ENCODE results near the gene MEAK7.
"Not testable (repeated sequence)": the region's sequence is repeated elsewhere in the genome, so short reads cannot be mapped to it uniquely, and the experiment has no call there.

The MEAK7 gene

GRCh38 chr16:84529607-84530006, 25.1 kb upstream of the MEAK7 start:
- H3K9me3 ChIP-seq (ENCODE audit: control insufficient read depth, low read length) = no peaks in the 10 kb centered on the region
- H3K36me3 ChIP-seq (ENCODE audit: control insufficient read depth, insufficient read depth, low read length) = no peaks in the 10 kb centered on the region
- no peak overlapping the region for H3K9ac ChIP-seq (ENCODE audit: low read length)
- H3K4me3 ChIP-seq (ENCODE audit: low read length) = no peak overlapping the region
- no peaks in the 10 kb centered on the region for H3K27me3 ChIP-seq (ENCODE audit: control insufficient read depth, insufficient read depth, low read length)
- H3K4me1 ChIP-seq (ENCODE audit: control insufficient read depth, insufficient read depth, low read length) = peaks cover 23% of the 10 kb centered on the region

- Histone ChIP-seq H3K4me1 (ENCODE audit: control insufficient read depth, insufficient read depth, low read length) (peaks cover 23% of the 10 kb centered on the region), H3K4me3 (ENCODE audit: low read length) (no peak overlapping the region), H3K9ac (ENCODE audit: low read length) (no peak overlapping the region), H3K36me3 (ENCODE audit: control insufficient read depth, insufficient read depth, low read length) (no peaks in the 10 kb centered on the region), H3K27me3 (ENCODE audit: control insufficient read depth, insufficient read depth, low read length) (no peaks in the 10 kb centered on the region), H3K9me3 (ENCODE audit: control insufficient read depth, low read length) (no peaks in the 10 kb centered on the region)
These were observed 23.9 kb upstream of the MEAK7 start for GRCh38 chr16:84528322-84528721.

GRCh38 chr16:84527532-84528269, 23.2 kb upstream of the MEAK7 start:
- Histone ChIP-seq H3K4me1 (ENCODE audit: control insufficient read depth, insufficient read depth, low read length) (peaks cover 21% of the 10 kb centered on the region), H3K36me3 (ENCODE audit: control insufficient read depth, insufficient read depth, low read length) (no peaks in the 10 kb centered on the region), H3K27me3 (ENCODE audit: control insufficient read depth, insufficient read depth, low read length) (no peaks in the 10 kb centered on the region), H3K9me3 (ENCODE audit: control insufficient read depth, low read length) (no peaks in the 10 kb centered on the region), H3K4me3 (ENCODE audit: low read length) (no peak overlapping the region), H3K9ac (ENCODE audit: low read length) (no peak overlapping the region)

GRCh38 chr16:84526794-84527531, 22.5 kb upstream of the MEAK7 start:
- Histone ChIP-seq H3K4me3 (ENCODE audit: low read length) (no peak overlapping the region), H3K27me3 (ENCODE audit: control insufficient read depth, insufficient read depth, low read length) (no peaks in the 10 kb centered on the region), H3K9me3 (ENCODE audit: control insufficient read depth, low read length) (no peaks in the 10 kb centered on the region), H3K36me3 (ENCODE audit: control insufficient read depth, insufficient read depth, low read length) (no peaks in the 10 kb centered on the region), H3K4me1 (ENCODE audit: control insufficient read depth, insufficient read depth, low read length) (peaks cover 14% of the 10 kb centered on the region), H3K9ac (ENCODE audit: low read length) (peak overlapping the region; percentile 24)

GRCh38 chr16:84524941-84525581, 20.6 kb upstream of the MEAK7 start:
- not testable (repeated sequence) for H3K9ac ChIP-seq (ENCODE audit: low read length); H3K4me1 ChIP-seq (ENCODE audit: control insufficient read depth, insufficient read depth, low read length); H3K27me3 ChIP-seq (ENCODE audit: control insufficient read depth, insufficient read depth, low read length); H3K4me3 ChIP-seq (ENCODE audit: low read length); H3K9me3 ChIP-seq (ENCODE audit: control insufficient read depth, low read length); H3K36me3 ChIP-seq (ENCODE audit: control insufficient read depth, insufficient read depth, low read length)

GRCh38 chr16:84524346-84524920, 20.0 kb upstream of the MEAK7 start:
- Histone ChIP-seq H3K4me3 (ENCODE audit: low read length) (no peak overlapping the region), H3K36me3 (ENCODE audit: control insufficient read depth, insufficient read depth, low read length) (no peaks in the 10 kb centered on the region), H3K9ac (ENCODE audit: low read length) (no peak overlapping the region), H3K27me3 (ENCODE audit: control insufficient read depth, insufficient read depth, low read length) (no peaks in the 10 kb centered on the region), H3K4me1 (ENCODE audit: control insufficient read depth, insufficient read depth, low read length) (peaks cover 8% of the 10 kb centered on the region), H3K9me3 (ENCODE audit: control insufficient read depth, low read length) (no peaks in the 10 kb centered on the region)

GRCh38 chr16:84521497-84521770, 17.0 kb upstream of the MEAK7 start:
- Histone ChIP-seq H3K36me3 (ENCODE audit: control insufficient read depth, insufficient read depth, low read length) (no peaks in the 10 kb centered on the region), H3K27me3 (ENCODE audit: control insufficient read depth, insufficient read depth, low read length) (no peaks in the 10 kb centered on the region), H3K9ac (ENCODE audit: low read length) (no peak overlapping the region), H3K4me1 (ENCODE audit: control insufficient read depth, insufficient read depth, low read length) (no peaks in the 10 kb centered on the region), H3K9me3 (ENCODE audit: control insufficient read depth, low read length) (no peaks in the 10 kb centered on the region), H3K4me3 (ENCODE audit: low read length) (no peak overlapping the region)

- Histone ChIP-seq H3K27me3 (ENCODE audit: control insufficient read depth, insufficient read depth, low read length) (no peaks in the 10 kb centered on the region), H3K9me3 (ENCODE audit: control insufficient read depth, low read length) (no peaks in the 10 kb centered on the region), H3K4me3 (ENCODE audit: low read length) (no peak overlapping the region), H3K9ac (ENCODE audit: low read length) (no peak overlapping the region), H3K4me1 (ENCODE audit: control insufficient read depth, insufficient read depth, low read length) (no peaks in the 10 kb centered on the region), H3K36me3 (ENCODE audit: control insufficient read depth, insufficient read depth, low read length) (no peaks in the 10 kb centered on the region)
These were observed 16.5 kb upstream of the MEAK7 start for GRCh38 chr16:84520725-84521496.

- H3K9me3 ChIP-seq (ENCODE audit: control insufficient read depth, low read length) = no peaks in the 10 kb centered on the region
- H3K4me1 ChIP-seq (ENCODE audit: control insufficient read depth, insufficient read depth, low read length) = no peaks in the 10 kb centered on the region
- H3K9ac ChIP-seq (ENCODE audit: low read length) = no peak overlapping the region
- no peaks in the 10 kb centered on the region for H3K36me3 ChIP-seq (ENCODE audit: control insufficient read depth, insufficient read depth, low read length)
- H3K4me3 ChIP-seq (ENCODE audit: low read length) = no peak overlapping the region
- no peaks in the 10 kb centered on the region for H3K27me3 ChIP-seq (ENCODE audit: control insufficient read depth, insufficient read depth, low read length)
These were observed 15.4 kb upstream of the MEAK7 start for GRCh38 chr16:84519855-84520254.

- no peaks in the 10 kb centered on the region for H3K4me1 ChIP-seq (ENCODE audit: control insufficient read depth, insufficient read depth, low read length)
- H3K36me3 ChIP-seq (ENCODE audit: control insufficient read depth, insufficient read depth, low read length) = no peaks in the 10 kb centered on the region
- H3K9ac ChIP-seq (ENCODE audit: low read length) = no peak overlapping the region
- H3K9me3 ChIP-seq (ENCODE audit: control insufficient read depth, low read length) = no peaks in the 10 kb centered on the region
- no peaks in the 10 kb centered on the region for H3K27me3 ChIP-seq (ENCODE audit: control insufficient read depth, insufficient read depth, low read length)
- no peak overlapping the region for H3K4me3 ChIP-seq (ENCODE audit: low read length)
These were observed 14.4 kb upstream of the MEAK7 start for GRCh38 chr16:84518804-84519341.

GRCh38 chr16:84518220-84518619, 13.8 kb upstream of the MEAK7 start:
- not testable (repeated sequence) for H3K27me3 ChIP-seq (ENCODE audit: control insufficient read depth, insufficient read depth, low read length); H3K9ac ChIP-seq (ENCODE audit: low read length); H3K9me3 ChIP-seq (ENCODE audit: control insufficient read depth, low read length); H3K36me3 ChIP-seq (ENCODE audit: control insufficient read depth, insufficient read depth, low read length); H3K4me3 ChIP-seq (ENCODE audit: low read length); H3K4me1 ChIP-seq (ENCODE audit: control insufficient read depth, insufficient read depth, low read length)

All from mucosa of stomach (tissue), 1 donor.